Adipocyte (in vitro differentiated cells): ENCODE data around the gene SLC22A8.
"Not testable (repeated sequence)": the region's sequence is repeated elsewhere in the genome, so short reads cannot be mapped to it uniquely, and the experiment has no call there.

ENCODE experiments used
- DNase-seq: peaks from one replicate; pipeline ENCODE4 v3.0.0-alpha.2; 2015; ENCODE audit warnings: low read depth
- H3K27me3 ChIP-seq: replicated peaks from 2 replicates; pipeline ENCODE4 v1.7.0; 2013; ENCODE audit warnings: mild to moderate bottlenecking, low read length, moderate library complexity; ENCODE audit not compliant: control insufficient read depth, insufficient read depth
- H3K36me3 ChIP-seq: 2 replicates; pipeline ENCODE4 v1.7.0; 2013; ENCODE audit warnings: low read length, mild to moderate bottlenecking, moderate library complexity; ENCODE audit not compliant: control insufficient read depth, insufficient read depth, severe bottlenecking
- H3K4me1 ChIP-seq: 2 replicates; pipeline ENCODE4 v1.7.0; 2013; ENCODE audit warnings: mild to moderate bottlenecking, low read length, moderate library complexity; ENCODE audit not compliant: control insufficient read depth, insufficient read depth
- H3K4me3 ChIP-seq: 2 replicates; pipeline ENCODE4 v1.7.0; 2013; ENCODE audit warnings: mild to moderate bottlenecking, low read length, moderate library complexity
- H3K9ac ChIP-seq: 2 replicates; pipeline ENCODE4 v1.7.0; 2013; ENCODE audit warnings: mild to moderate bottlenecking, low read length, moderate library complexity
- H3K9me3 ChIP-seq: 2 replicates; pipeline ENCODE4 v1.7.0; 2013; ENCODE audit warnings: mild to moderate bottlenecking, low read length, moderate library complexity; ENCODE audit not compliant: control insufficient read depth

Gene SLC22A8

GRCh38 chr11:62959422-62959980 is 56.1 kb downstream of the SLC22A8 start:
- DNase-seq: no peak
- no peaks in the 10 kb centered on the region for H3K36me3 ChIP-seq
- no peak overlapping the region for H3K4me3 ChIP-seq
- H3K9ac ChIP-seq: no peak overlapping the region
- H3K4me1 ChIP-seq: no peaks in the 10 kb centered on the region
- H3K9me3 ChIP-seq: no peaks in the 10 kb centered on the region
- H3K27me3 ChIP-seq: no peaks in the 10 kb centered on the region

GRCh38 chr11:62958547-62959421 is 56.9 kb downstream of the SLC22A8 start:
- no peak for DNase-seq
- no peaks in the 10 kb centered on the region for H3K9me3 ChIP-seq
- no peaks in the 10 kb centered on the region for H3K27me3 ChIP-seq
- H3K4me3 ChIP-seq: no peak overlapping the region
- H3K36me3 ChIP-seq: no peaks in the 10 kb centered on the region
- H3K9ac ChIP-seq: no peak overlapping the region
- H3K4me1 ChIP-seq: no peaks in the 10 kb centered on the region

GRCh38 chr11:62957147-62957546 is 58.5 kb downstream of the SLC22A8 start:
- no peaks in the 10 kb centered on the region for H3K9me3 ChIP-seq
- no peaks in the 10 kb centered on the region for H3K27me3 ChIP-seq
- no peak overlapping the region for H3K4me3 ChIP-seq
- no peak overlapping the region for H3K9ac ChIP-seq
- H3K4me1 ChIP-seq: no peaks in the 10 kb centered on the region
- H3K36me3 ChIP-seq: no peaks in the 10 kb centered on the region
- no peak for DNase-seq

DNA sequence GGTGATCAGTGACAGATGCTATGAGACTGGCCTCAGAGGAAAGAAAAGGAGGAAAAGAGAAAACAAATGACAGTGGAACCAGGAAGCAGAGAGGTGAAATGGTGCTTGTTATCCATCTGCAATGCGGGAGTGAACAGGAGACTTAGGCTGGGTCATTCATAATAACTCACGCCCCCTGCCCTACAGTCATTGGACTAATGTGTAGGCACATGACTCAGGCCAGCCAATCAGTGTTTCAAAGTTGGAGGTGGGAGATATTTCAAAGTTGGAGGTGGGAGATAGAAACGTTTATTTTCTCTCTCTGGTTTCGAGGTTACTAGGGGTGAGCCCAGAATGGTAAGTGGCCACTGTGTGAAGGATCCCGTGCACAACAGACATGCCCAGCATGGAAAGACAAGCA is 61.2 kb downstream of the SLC22A8 start:
- no peak for DNase-seq
- Histone ChIP-seq H3K4me3 (no peak overlapping the region), H3K4me1 (no peaks in the 10 kb centered on the region)

GRCh38 chr11:62953811-62954210 is 61.8 kb downstream of the SLC22A8 start:
- Histone ChIP-seq H3K4me1 (no peaks in the 10 kb centered on the region), H3K4me3 (no peak overlapping the region), H3K27me3 (no peaks in the 10 kb centered on the region), H3K9me3 (no peaks in the 10 kb centered on the region), H3K36me3 (no peaks in the 10 kb centered on the region), H3K9ac (no peak overlapping the region)
- DNase-seq: no peak

More for the DNA sequence above, 61.2 kb downstream of the SLC22A8 start:
- no peaks in the 10 kb centered on the region for H3K9me3 ChIP-seq
- no peak overlapping the region for H3K9ac ChIP-seq
- H3K36me3 ChIP-seq: no peaks in the 10 kb centered on the region
- H3K27me3 ChIP-seq: no peaks in the 10 kb centered on the region

DNA sequence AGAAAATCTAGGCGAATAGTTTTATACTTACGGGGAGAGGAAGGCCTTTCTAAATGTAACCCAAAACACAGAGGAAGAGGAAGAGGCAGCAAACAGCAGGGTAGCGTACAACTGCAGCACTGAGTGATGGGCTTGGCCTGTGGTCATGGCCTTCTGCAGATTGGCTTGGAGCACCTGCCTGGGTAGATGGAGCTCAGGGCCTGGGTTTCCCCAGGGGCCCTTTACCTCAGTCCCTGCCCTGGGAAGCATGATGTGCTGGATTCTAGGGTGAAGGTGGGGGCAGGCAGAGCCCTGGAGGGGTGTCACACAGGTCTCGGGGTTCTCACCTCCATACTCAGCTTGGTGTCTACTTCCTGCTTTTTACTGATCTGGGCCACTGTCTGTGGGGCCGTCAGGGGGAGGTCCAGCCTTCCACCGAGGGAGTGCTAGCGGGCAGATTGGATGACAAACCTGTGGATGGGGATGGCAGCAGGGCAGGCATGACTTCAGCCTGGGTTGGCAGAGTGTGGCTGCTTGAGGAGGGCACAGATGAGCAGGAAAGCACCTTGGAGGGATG is 66.8 kb downstream of the SLC22A8 start:
- no peak overlapping the region for H3K9ac ChIP-seq
- H3K9me3 ChIP-seq: peaks cover 14% of the 10 kb centered on the region
- H3K4me1 ChIP-seq: no peaks in the 10 kb centered on the region
- no peaks in the 10 kb centered on the region for H3K36me3 ChIP-seq
- H3K27me3 ChIP-seq: peaks cover 9% of the 10 kb centered on the region
- no peak for DNase-seq
- no peak overlapping the region for H3K4me3 ChIP-seq

DNA sequence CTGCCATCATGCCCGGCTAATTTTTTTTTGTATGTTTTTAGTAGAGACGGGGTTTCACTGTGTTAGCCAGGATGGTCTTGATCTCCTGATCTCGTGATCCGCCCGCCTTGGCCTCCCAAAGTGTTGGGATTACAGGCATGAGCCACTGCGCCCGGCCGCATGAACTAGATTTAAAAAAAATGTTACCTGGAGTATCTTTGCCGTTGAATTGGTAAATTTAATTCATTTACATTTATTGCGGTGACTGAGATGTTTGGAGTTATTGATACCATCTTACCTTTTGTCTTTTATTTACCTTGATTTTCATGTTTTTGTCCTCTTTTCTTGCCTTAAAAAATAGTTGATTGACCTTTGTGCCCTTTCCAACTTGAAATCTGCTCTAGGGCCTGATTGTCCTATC is 70.1 kb downstream of the SLC22A8 start:
- H3K27me3 ChIP-seq, H3K4me3 ChIP-seq, H3K4me1 ChIP-seq, H3K36me3 ChIP-seq, H3K9ac ChIP-seq, DNase-seq: not testable (repeated sequence)
- H3K9me3 ChIP-seq: peaks cover 14% of the 10 kb centered on the region
